Stimulated activated CD8-positive, alpha-beta memory T cell treated with anti-CD3 and anti-CD28 coated beads, Interleukin-2, amount 100 ng/mL, for 48 hours (primary cell): ENCODE measurements around the gene USP40.

Experiments used
- DNase-seq, 2 donors: peaks; one replicate each; pipeline ENCODE4 v3.0.0-alpha.2; 2020; ENCODE audit warnings: low read depth in 2 of 2

The USP40 gene

GRCh38 chr2:233458031-233458610 lies 108.5 kb downstream of the USP40 start:
- DNase-seq: no peak

GRCh38 chr2:233457356-233457755 lies 109.2 kb downstream of the USP40 start:
- no peak for DNase-seq

- DNase-seq: no peak
Measured at GRCh38 chr2:233456934-233457333, 109.6 kb downstream of the USP40 start.

GRCh38 chr2:233456111-233456510 lies 110.5 kb downstream of the USP40 start:
- DNase-seq: no peak

- DNase-seq: no peak
Measured at GRCh38 chr2:233455491-233455890, 111.1 kb downstream of the USP40 start.

GRCh38 chr2:233455006-233455405 lies 111.6 kb downstream of the USP40 start:
- no peak for DNase-seq

GRCh38 chr2:233453916-233454315 lies 112.7 kb downstream of the USP40 start:
- DNase-seq: no peak

GRCh38 chr2:233453111-233453915 lies 113.3 kb downstream of the USP40 start:
- DNase-seq: no peak

- no peak for DNase-seq
Measured at GRCh38 chr2:233451950-233452349, 114.6 kb downstream of the USP40 start.

- no peak for DNase-seq
Measured at GRCh38 chr2:233450864-233451575, 115.6 kb downstream of the USP40 start.

GRCh38 chr2:233449921-233450863 lies 116.4 kb downstream of the USP40 start:
- no peak for DNase-seq

GRCh38 chr2:233449081-233449901 lies 117.3 kb downstream of the USP40 start:
- no peak for DNase-seq

- DNase-seq: no peak
Measured at GRCh38 chr2:233448575-233448974, 118.0 kb downstream of the USP40 start.

GRCh38 chr2:233448220-233448559 lies 118.4 kb downstream of the USP40 start:
- no peak for DNase-seq

GRCh38 chr2:233447506-233448219 lies 118.9 kb downstream of the USP40 start:
- no peak for DNase-seq

- DNase-seq: no peak
Measured at GRCh38 chr2:233446606-233447305, 119.8 kb downstream of the USP40 start.

GRCh38 chr2:233446121-233446520 lies 120.5 kb downstream of the USP40 start:
- DNase-seq: no peak

- no peak for DNase-seq
Measured at GRCh38 chr2:233445152-233445830, 121.3 kb downstream of the USP40 start.

GRCh38 chr2:233444501-233444900 lies 122.1 kb downstream of the USP40 start:
- DNase-seq: no peak
